Measurements from ENCODE around the gene CMIP.

Gene CMIP

GRCh38 chr16:81535679-81536360, 91.2 kb downstream of the CMIP start:
- no peak overlapping the region for H3K4me3 ChIP-seq (replicated peaks; ENCODE audit: low read depth, low read length)
- DNase-seq (ENCODE audit: low read depth): no peak
- TF ChIP-seq CTCF (IDR thresholded peaks at IDR 0.05; ENCODE audit: low read length, missing control alignments): no peak

GRCh38 chr16:81536648-81537047, 92.0 kb downstream of the CMIP start:
- no peak for TF ChIP-seq CTCF (IDR thresholded peaks at IDR 0.05; ENCODE audit: low read length, missing control alignments)
- DNase-seq (ENCODE audit: low read depth): no peak
- H3K4me3 ChIP-seq (replicated peaks; ENCODE audit: low read depth, low read length): no peak overlapping the region

GRCh38 chr16:81537721-81538561, 93.3 kb downstream of the CMIP start:
- H3K4me3 ChIP-seq (replicated peaks; ENCODE audit: low read depth, low read length): no peak overlapping the region
- TF ChIP-seq CTCF (IDR thresholded peaks at IDR 0.05; ENCODE audit: low read length, missing control alignments): no peak
- DNase-seq (ENCODE audit: low read depth): no peak

- no peak for TF ChIP-seq CTCF (IDR thresholded peaks at IDR 0.05; ENCODE audit: low read length, missing control alignments)
- no peak for DNase-seq (ENCODE audit: low read depth)
- no peak overlapping the region for H3K4me3 ChIP-seq (replicated peaks; ENCODE audit: low read depth, low read length)
Observed at GRCh38 chr16:81539009-81539758, 94.6 kb downstream of the CMIP start.

- no peak for TF ChIP-seq CTCF (IDR thresholded peaks at IDR 0.05; ENCODE audit: low read length, missing control alignments)
- no peak overlapping the region for H3K4me3 ChIP-seq (replicated peaks; ENCODE audit: low read depth, low read length)
- DNase-seq (ENCODE audit: low read depth): no peak
Observed at GRCh38 chr16:81539759-81540472, 95.3 kb downstream of the CMIP start.

GRCh38 chr16:81541314-81541713, 96.7 kb downstream of the CMIP start:
- no peak for TF ChIP-seq CTCF (IDR thresholded peaks at IDR 0.05; ENCODE audit: low read length, missing control alignments)
- H3K4me3 ChIP-seq (replicated peaks; ENCODE audit: low read depth, low read length): no peak overlapping the region
- DNase-seq (ENCODE audit: low read depth): no peak
